Measurements from ENCODE around the gene PPP3CA. TPM values are rescaled to one million over a fixed set of nuclear protein-coding genes. Genes with fewer than 3 reads are reported as not detected.

The PPP3CA gene
- total and polyA plus RNA-seq, 2 of the 13 experiments (the other 11 are each of a cell fraction or from before 2014, with no cell fraction given) = 4.8 to 13.2 TPM

DNA sequence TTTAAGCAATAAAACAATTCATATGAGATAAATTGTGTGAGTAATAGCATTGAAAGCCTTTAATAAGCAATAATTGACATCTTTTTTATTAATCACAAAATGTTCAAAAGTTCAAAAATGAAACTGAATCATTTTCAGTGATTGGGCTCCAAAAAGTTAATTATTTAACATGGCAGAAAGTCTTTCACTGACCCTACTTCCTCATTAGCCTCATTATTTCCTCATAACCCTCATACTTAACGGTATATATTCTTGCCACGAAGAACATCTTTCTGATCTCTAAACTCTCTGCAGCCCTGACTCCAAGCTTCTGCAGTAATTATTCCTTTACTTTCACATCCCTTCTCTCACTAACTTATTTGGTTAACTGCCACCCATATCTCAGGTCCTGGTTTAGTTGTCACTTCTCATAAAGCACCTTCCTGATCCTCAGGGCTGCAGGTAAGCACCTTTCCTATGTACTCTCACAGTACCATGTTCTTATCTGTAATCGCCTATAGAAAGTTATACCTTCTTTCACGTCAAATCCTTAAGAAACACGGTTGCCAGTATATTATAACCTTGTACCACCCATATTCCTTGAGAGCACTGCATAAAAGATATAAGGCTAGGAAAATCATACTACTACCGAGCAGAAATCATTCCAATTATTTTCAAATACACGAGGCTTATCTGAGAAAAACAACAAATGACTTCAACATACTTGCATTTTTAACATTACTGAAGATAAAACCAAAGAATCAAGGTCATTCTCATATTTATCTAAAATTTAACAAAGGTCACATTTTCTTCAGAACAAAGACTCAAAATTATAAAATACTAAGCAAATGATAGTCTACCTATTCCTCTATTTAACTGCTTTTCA lies 72.2 kb downstream of the PPP3CA start (continued):
- TF ChIP-seq, protein P1, sequence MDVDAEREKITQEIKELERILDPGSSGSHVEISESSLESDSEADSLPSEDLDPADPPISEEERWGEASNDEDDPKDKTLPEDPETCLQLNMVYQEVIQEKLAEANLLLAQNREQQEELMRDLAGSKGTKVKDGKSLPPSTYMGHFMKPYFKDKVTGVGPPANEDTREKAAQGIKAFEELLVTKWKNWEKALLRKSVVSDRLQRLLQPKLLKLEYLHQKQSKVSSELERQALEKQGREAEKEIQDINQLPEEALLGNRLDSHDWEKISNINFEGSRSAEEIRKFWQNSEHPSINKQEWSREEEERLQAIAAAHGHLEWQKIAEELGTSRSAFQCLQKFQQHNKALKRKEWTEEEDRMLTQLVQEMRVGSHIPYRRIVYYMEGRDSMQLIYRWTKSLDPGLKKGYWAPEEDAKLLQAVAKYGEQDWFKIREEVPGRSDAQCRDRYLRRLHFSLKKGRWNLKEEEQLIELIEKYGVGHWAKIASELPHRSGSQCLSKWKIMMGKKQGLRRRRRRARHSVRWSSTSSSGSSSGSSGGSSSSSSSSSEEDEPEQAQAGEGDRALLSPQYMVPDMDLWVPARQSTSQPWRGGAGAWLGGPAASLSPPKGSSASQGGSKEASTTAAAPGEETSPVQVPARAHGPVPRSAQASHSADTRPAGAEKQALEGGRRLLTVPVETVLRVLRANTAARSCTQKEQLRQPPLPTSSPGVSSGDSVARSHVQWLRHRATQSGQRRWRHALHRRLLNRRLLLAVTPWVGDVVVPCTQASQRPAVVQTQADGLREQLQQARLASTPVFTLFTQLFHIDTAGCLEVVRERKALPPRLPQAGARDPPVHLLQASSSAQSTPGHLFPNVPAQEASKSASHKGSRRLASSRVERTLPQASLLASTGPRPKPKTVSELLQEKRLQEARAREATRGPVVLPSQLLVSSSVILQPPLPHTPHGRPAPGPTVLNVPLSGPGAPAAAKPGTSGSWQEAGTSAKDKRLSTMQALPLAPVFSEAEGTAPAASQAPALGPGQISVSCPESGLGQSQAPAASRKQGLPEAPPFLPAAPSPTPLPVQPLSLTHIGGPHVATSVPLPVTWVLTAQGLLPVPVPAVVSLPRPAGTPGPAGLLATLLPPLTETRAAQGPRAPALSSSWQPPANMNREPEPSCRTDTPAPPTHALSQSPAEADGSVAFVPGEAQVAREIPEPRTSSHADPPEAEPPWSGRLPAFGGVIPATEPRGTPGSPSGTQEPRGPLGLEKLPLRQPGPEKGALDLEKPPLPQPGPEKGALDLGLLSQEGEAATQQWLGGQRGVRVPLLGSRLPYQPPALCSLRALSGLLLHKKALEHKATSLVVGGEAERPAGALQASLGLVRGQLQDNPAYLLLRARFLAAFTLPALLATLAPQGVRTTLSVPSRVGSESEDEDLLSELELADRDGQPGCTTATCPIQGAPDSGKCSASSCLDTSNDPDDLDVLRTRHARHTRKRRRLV (CRISPR knock-in tag; IDR thresholded peaks at IDR 0.05) = no peak
- TF ChIP-seq ZNF205 (CRISPR knock-in tag; IDR thresholded peaks at IDR 0.05) (no peak), ZNF260 (CRISPR knock-in tag; IDR thresholded peaks at IDR 0.05; ENCODE audit: borderline replicate concordance, low read depth) (no peak)

DNA sequence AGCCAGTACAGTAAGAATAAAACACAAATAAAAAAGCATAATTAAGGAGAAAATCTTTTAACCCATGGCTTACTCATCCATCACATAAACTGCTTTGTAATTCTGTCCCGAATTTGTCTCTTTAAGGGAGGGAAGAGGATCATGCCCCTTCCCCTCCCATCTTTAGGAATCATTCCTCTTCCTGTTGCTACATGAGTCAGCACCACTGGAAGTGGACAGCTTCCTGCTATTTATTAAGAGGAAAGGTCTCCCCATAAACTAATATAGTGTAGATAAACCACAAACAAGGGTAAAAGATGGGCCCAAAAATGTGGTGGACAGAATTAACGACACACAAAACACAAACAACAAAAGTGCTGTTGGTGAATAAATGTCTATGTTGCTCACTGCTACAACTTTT lies 75.8 kb downstream of the PPP3CA start:
- intact Hi-C loops (cut with micrococcal nuclease; ENCODE audit: unreplicated experiment) = no loop called here
- POLR2A ChIA-PET = no interaction called here
- CTCF ChIA-PET (ENCODE audit: low intra/inter-chr PET ratio, low total read pairs) = no interaction called here
- DNase-seq (ENCODE audit: low spot score) = peak; percentile 37
- in situ Hi-C loops (cut with HindIII; ENCODE audit: extremely low pct_ligation_motif_present, low pct_unique_long_range_greater_than_20kb) = no loop called here
- Histone ChIP-seq H4K20me1 (ENCODE audit: insufficient read depth, low read length) (no peaks in the 10 kb centered on the region), H3K4me1 (ENCODE audit: insufficient read depth, low read length) (peaks cover 35% of the 10 kb centered on the region), H2AFZ (ENCODE audit: low read length) (no peak overlapping the region), H3K9ac (ENCODE audit: insufficient read depth, low read depth, low read length) (no peak overlapping the region), H3K9me3 (ENCODE audit: low read length) (no peaks in the 10 kb centered on the region), H3K4me2 (ENCODE audit: low read depth, low read length) (no peak overlapping the region), H3K27me3 (ENCODE audit: control insufficient read depth in 1 of 2, insufficient read depth in 2 of 2, low read length in 2 of 2) (no peaks in the 10 kb centered on the region), H3K79me2 (ENCODE audit: insufficient read depth, low read length) (peaks cover 2% of the 10 kb centered on the region), H3K4me3 (replicated peaks in 1 of 3; ENCODE audit: insufficient read depth in 1 of 3, low read depth in 2 of 3, low read length in 3 of 3) (no peak overlapping the region), H3K36me3 (replicated peaks in 1 of 2; ENCODE audit: control insufficient read depth in 1 of 2, insufficient read depth in 2 of 2, low read length in 2 of 2) (no peaks in the 10 kb centered on the region), H3K27ac (ENCODE audit: extremely low read length, insufficient read depth, low read length) (no peak overlapping the region)
- FAIRE-seq = no peak
- BruUV-seq (replicated peaks) = no TSS peak
- 55% methylated on average over 2 of the region's 2 CpGs for WGBS (ENCODE audit: low lambda C conversion rate)
- no peak for ATAC-seq
- no peak for TF ChIP-seq GABPA (IDR thresholded peaks at IDR 0.05; ENCODE audit: low read depth, low read length)
- no peak for TF ChIP-seq GABPA (CRISPR knock-in tag; IDR thresholded peaks at IDR 0.05; ENCODE audit: low read depth)
- no peak for TF ChIP-seq ZMYM2 (CRISPR knock-in tag; IDR thresholded peaks at IDR 0.05)
- TF ChIP-seq CHD4 (IDR thresholded peaks at IDR 0.05; ENCODE audit: borderline replicate concordance, low read length) = no peak
- TF ChIP-seq ZNF878 (CRISPR knock-in tag; IDR thresholded peaks at IDR 0.05) = no peak
- no peak for TF ChIP-seq FOXA3 (CRISPR knock-in tag; IDR thresholded peaks at IDR 0.05)
- TF ChIP-seq, protein P2, sequence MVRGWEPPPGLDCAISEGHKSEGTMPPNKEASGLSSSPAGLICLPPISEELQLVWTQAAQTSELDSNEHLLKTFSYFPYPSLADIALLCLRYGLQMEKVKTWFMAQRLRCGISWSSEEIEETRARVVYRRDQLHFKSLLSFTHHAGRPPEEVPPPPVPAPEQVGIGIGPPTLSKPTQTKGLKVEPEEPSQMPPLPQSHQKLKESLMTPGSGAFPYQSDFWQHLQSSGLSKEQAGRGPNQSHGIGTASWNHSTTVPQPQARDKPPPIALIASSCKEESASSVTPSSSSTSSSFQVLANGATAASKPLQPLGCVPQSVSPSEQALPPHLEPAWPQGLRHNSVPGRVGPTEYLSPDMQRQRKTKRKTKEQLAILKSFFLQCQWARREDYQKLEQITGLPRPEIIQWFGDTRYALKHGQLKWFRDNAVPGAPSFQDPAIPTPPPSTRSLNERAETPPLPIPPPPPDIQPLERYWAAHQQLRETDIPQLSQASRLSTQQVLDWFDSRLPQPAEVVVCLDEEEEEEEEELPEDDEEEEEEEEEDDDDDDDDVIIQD (CRISPR knock-in tag; IDR thresholded peaks at IDR 0.05; ENCODE audit: low read depth) = peak; percentile 31; the same call in 1 of the 2 replicates
- TF ChIP-seq POLR2G (IDR thresholded peaks at IDR 0.05; ENCODE audit: low read depth, low read length) = no peak
- TF ChIP-seq NFE2 (CRISPR knock-in tag; IDR thresholded peaks at IDR 0.05) = 0 out of 2 replicates have a peak, but pooled peaks have one; percentile 13
- TF ChIP-seq FOSL2 (CRISPR knock-in tag; IDR thresholded peaks at IDR 0.05) = 0 out of 2 replicates have a peak, but pooled peaks have one; percentile 13
- TF ChIP-seq ZSCAN21 (CRISPR knock-in tag; IDR thresholded peaks at IDR 0.05; ENCODE audit: borderline replicate concordance) = no peak
- TF ChIP-seq MTA1 (CRISPR knock-in tag; IDR thresholded peaks at IDR 0.05; ENCODE audit: borderline replicate concordance) = no peak
- TF ChIP-seq, protein P3, sequence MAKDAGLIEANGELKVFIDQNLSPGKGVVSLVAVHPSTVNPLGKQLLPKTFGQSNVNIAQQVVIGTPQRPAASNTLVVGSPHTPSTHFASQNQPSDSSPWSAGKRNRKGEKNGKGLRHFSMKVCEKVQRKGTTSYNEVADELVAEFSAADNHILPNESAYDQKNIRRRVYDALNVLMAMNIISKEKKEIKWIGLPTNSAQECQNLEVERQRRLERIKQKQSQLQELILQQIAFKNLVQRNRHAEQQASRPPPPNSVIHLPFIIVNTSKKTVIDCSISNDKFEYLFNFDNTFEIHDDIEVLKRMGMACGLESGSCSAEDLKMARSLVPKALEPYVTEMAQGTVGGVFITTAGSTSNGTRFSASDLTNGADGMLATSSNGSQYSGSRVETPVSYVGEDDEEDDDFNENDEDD (CRISPR knock-in tag; IDR thresholded peaks at IDR 0.05; ENCODE audit: borderline replicate concordance) = no peak
